IPS DF 4.7 (cell line): ENCODE results near the gene COBL.

Source experiments
- DNase-seq: peaks from one replicate; pipeline ENCODE4 v3.0.0-alpha.2; 2013; ENCODE audit warnings: low spot score; ENCODE audit errors: extremely low read depth

Gene COBL

DNA sequence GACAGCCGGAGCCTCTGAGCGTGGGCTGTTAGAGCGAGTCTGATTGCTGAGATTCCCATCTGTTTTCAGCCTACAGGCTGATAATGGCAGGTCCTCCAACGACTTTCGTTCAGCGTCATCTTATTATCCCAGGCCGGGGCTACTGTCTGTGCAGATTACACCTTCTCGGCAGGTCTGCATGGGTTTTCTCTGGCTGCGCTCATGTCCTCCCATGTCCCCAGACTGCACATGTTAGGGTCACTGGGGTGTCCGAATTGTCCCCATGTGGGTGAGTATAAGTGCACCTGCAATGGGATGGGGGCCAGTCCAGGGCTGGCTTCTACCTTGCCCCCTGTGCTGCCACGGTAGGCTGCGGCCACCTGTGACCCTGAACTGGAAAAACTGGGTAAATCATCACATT, 257.8 kb downstream of the COBL start:
- no peak for DNase-seq

DNA sequence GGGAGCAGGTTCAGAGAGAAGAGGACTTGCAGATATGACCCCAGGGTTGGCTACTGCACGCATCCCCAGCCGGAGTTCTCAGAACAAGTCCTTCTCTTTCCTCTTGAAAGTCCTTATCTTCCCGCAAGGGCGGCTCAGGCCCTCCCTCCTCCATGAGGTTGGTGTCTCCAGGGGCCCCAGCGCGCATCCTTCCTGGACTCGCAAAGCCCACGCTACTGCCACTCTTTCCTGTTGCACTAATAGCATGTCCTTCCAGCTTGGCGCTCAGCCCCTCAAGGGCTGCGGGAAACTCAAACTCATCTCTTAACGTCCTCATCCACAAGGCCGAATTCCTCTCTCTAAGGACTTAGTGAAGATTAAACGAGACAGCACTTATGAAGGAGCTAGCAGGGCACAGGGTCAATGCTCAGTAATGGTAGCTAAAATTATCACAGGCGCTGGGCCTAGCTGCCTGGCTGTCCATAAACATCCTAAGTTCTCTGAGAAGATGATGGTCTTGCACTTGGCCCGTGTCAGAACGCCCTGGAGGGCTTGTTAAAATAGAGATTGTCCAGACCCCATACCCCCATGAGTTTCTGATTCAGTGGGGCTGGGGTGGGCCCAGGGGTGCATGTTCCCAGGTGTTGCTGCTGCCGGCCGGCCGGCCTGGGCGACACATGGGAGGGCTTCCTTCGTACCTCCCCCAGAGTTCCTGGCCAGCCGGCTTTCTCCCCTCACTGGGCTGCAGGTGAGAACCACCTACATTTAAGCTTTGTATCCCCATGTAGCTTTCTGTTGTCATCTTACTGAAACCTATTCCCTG, 261.4 kb downstream of the COBL start:
- no peak for DNase-seq

DNA sequence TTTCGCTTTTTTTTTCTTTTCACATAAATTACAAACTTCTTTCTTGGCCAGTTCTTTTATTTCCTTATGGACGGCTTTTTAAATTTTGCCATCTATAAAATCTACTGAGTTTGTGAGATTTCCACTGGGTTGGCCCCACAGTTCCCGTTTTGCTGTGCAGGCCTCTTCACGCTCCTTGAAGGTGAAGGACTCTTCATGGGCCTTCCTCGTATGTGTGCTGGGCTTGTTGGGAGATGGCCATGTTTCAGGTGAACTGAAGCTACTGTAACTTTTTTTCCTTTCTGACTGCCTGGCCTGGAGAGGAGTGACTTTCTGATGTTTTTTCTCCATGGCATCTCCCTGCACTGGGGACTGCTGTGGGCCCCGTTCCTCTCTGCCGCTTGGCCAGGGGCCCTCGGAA, 262.4 kb downstream of the COBL start:
- no peak for DNase-seq

DNA sequence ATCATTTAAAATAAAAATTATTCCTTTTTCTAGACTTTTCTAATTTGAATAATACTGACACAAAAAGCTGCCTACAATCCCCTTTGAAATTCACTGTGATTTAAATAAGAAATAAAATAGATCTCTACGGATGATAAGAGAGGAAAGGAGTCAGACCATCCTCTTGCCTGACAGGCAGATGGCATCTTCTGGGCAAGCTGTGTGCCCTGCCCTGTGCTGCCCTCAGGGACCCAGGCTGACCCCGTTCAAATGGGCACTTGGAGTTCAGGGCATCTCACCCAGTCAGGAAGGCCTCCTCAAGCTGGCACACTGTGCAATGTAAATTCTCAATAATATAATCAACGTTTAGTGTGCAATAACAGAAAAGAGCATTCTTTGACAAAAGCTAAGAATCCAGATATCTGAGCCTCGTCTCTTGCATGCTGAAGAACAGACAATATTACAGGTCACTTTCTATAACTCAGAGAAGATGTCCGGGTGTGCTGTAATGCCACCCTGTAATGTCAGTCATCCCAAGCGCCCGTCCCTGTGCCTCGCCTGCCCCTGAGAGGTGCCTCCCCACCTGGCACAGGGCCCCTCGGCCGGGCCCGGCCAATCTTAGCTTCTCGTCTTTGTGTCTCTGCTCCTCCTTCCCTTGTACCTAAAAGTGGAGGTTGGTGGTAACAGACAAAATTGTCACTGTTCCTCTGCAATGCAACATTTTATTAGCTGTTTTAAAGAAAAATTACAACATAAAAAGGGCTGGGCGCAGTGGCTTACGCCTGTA, 263.3 kb downstream of the COBL start:
- no peak for DNase-seq

DNA sequence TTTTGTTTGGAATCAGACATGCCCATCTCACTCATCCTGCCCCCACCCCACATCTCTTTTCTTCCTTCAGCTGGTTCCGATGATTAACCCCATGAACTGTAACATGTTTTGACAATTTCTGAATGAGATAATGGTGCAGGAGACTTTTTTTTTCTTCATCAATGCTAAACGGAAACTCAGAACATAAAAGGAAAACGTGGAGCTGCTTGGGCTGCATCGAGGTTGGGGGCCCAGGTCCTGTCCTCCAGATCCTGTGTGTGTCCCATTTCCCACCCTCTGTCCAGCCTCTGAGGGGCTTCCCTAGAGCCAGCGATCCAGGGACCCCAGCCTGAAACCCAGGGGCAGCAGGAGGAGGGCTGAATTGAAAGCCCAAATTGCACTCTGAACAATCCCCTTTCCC, 270.1 kb downstream of the COBL start:
- DNase-seq, result no peak

DNA sequence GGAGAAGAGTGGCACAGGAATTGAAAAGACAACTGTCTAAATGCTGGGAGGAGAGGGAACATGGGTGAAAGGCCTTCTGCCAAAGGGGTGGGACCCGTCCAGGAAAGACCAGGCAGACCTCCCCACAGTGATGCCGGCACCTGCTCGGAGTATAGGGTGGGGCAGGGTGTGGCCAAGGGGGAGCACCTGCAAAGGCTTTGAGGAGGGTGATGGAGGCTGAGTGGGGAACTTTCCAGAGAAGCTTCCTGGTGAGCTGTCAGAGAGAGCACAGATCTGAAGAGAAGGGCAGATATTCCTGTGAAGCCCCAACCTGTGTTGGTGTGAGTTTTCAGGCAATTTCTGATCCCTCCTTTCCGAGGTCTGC, 270.5 kb downstream of the COBL start:
- no peak for DNase-seq

DNA sequence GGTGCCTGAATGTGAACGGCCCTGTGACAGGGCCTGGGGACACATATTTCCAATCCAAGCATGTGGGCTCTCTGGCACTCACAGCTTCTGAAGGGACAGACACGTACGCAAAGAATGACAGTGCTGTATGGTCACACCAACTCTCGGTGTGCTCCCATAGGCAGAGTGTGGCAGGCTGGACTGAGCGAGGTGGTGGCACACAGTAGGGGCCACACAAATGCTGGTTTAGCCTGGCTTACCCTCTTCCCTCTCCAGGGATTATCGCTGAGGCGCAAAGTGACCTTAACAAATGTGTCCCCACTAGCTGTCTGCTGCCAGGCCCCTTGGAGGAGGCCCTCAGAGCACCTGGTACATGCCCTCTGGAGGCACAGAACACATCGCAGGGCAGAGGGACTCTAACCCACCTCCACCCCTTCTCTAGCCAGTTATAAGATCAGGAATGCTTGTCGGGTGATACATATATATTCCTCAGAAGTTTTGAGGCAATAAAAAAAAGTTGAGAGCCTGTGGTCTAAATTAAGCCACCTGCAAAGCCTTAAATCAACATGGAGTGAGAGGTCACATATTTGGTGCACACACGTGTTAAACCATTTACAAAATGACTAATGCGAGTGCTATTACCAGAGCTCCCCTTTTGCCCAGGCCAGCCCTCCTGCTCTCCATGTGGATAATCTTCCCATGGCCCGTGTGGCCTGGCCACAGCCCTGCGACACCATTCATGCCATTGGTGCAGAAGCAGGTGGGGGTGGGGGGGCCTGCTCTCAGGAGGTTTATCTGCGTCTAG, 271.1 kb downstream of the COBL start:
- no peak for DNase-seq

DNA sequence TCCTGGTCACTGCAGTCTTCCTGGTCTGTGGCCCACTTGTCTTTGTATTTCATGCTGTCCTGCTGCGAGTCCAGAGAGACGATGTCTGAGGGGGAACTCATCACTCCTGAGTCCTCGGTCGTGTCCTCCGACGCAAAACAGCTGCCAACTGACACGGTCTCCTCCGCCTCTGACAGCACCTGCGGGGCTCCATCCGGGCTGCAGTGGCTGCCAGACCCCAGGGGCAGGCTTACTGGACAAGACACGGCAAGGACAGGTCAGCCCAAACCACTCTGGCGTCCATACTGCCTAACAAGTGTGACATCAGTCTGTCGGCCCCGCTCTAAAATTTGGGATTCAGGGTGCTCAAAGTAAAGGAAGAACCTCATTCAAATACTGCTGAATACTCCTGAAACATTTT, 273.1 kb downstream of the COBL start:
- DNase-seq, result no peak

DNA sequence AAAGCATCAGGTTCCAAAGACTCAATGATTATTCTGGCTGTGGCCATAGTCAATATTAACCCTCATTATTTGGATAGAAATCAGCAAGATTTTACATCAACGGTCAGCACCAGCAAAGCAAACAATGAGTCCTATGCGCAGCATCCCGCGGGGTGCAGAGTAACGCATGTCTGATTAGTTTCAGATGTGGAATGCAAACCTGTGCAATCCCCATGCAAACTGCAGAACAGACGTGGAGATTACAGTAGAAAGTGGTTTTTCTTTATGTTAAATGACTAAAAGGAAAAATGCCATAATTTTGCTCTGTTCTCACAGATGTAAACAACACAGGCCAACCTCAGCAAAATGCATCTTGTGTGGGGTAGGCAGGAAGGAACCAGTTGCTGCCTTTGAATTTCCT, 275.8 kb downstream of the COBL start:
- no peak for DNase-seq

DNA sequence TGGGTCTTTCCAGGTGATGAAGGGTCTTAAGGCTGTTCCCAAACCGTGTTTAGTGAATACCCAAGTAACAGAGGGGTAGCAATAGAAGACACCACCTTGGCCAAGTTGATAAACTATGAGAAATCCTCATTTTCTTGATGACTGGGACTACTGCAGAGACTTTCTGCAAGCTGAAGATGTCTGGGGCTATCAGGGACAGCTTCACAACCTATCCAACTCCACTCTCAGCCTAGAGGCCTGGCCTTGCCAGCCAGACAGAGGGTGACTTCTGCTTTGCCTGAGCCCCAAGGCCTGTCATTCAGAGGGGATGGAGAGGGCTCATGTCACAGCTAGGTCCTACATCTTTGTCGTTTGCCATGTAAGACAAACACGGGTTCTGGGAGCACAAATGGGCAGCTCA, 278.0 kb downstream of the COBL start:
- DNase-seq, result no peak

DNA sequence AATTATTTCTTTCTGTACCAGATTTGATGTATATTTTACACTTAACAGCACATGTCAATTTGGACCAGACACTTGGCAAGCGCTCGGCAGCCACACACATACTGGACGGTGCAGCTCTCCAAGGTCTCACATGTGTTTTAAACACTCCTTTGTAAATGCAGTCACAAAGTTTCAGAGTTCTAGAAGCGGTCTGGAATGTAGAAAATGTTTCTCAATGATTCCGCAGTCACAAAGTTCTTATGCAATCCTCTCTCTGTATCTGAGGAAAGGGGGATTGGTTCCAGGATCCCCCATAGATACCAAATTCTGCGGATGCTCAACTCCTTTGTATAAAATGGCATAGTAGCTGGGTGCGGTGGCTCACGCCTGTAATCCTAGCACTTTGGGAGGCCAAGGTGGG, 280.9 kb downstream of the COBL start:
- DNase-seq, result no peak

DNA sequence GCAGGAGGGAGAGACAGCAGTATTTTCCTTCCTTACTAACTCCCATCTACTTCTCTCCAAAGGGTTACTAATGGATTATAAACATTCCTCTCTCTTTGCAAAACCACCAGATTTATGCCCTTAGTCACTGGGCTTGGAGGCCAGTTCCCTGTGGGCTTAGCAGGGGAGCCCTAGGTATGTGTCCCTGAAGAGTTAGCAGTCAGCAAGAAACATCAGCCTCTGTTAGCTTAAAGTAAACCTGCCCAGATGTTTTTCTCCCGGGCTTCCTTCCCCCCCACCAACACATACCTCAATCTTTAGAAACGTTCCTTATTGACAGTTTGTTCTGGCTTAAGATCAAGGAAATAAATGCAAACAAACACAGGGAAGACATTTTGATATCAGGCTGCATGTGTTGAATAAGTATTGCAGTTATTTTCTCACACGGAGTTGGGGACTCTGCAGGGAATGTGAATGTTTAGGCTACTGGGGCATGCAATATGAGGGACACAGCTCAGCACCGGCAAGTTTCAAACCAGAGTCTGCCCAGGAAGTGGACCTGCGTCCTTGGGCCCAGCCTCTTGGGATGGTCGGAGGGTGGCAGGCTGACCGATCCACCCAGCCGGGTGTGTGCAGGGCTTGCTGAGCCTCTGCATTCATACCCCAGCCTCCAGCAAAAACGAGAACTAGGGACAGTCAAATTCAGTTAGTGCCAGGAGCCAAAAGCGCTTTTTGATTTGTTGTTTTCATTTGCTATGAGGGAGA, 281.9 kb downstream of the COBL start:
- DNase-seq, result no peak

DNA sequence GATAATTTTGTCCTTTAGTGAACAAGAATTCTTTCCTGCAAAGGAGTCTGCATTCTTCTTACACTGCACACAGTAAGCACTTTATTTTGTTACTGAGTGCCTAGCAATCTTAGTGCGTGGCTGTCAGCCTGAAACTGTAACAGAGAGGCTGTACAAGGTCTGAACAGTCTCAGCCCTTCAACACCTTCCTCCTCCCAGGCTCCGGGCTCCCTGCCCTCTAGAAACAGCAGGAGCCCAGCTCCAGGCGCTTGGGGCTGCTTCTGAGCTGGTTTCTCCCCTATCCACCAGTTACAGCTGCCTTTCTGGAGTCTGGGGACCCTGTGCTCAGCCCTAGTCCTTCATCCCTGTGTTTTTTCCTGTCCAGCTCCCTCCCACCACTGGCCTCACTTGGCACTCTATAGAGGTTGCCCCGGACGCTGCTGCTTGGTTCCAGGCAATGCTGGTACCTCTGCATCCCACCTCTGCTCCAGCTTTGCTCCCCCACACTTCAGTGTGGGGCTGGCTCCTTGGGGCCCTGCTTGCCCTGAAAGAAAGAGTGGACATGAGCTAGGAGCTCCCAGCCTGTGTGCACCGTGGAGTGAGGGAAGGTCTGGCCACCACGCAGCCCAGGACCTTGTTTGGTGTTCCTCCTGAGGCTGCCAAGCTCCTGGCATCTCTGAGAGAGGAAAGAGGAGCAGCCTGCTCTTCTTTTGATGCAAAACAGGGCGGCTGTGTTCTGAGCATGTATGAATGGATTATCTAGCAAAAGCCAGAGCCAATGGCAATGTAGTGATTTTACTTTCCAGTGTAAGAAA, 282.7 kb downstream of the COBL start:
- no peak for DNase-seq

DNA sequence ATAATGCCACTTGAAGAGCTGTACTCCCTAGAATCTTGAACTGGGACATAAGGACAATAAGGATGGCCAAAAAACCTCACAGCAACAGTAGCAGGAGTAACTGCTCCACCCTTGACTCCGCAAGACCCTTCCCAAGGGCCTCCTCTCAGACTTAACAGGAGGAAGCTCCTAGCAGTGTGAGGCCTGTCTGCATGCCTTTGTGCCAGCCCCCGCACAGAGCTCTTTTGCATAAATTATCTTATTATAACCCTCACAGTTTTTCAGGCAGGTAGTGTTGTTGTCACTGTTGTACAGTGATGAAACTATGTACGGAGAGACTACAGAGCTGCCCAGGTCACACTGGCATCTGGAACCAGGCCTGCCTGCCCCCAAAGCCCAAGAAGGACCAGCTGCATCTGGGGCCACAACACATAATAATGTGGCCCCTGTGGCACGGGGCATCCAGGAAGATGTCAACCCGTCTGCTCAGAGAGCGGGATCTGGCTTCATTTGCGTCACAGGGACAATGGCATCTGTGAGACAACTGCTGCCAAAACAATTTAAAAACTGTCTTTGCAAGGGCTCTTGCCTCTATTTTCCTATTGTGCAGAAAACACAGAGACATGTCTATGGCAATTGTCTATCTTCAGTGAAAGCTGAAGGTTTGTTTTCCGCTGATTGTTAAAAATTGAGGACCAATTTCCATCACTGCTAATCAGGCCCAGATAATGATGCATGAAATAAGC, 284.7 kb downstream of the COBL start:
- no peak for DNase-seq

DNA sequence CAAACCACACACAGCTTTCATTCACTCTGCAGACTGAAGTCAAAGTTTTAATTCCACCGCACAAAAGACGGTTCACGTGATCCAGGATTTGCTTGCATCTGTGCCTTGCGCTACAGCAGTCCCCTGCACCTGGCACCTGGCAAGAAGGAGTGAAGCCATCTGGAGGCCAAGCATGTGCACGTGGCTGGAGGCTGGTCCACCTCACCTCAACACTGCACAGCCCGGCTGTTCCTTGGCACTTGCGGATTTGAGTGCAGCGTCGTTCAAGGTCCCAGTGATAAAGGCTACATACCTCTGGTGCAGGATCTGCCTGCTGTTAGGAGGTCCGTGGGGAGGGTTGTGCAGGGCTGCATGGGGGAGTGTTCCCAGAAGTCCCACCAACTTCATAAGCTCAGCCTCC, 285.4 kb downstream of the COBL start:
- DNase-seq, result no peak

DNA sequence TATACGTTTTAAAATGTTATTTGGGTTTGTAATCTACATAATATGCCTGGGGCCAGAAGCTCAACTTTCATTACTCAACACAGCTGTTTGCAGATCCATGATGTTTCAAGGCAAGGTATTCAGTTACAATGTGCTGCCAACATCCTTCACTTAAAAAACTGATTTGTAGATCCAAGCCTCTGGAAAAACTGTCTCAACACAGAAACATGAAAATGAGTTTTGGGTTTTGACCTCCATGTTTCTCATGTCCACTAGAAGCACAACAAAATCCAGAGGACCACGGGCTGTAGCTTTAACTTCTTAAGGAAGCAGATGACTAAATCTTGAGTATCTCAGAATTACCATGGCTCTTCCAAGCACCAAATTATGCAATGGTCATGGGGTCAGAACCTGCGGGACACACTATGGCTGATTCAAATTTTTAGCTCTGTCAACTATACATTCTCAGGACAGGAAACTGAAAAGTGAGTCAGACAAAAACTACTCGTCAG, 286.9 kb downstream of the COBL start:
- no peak for DNase-seq

DNA sequence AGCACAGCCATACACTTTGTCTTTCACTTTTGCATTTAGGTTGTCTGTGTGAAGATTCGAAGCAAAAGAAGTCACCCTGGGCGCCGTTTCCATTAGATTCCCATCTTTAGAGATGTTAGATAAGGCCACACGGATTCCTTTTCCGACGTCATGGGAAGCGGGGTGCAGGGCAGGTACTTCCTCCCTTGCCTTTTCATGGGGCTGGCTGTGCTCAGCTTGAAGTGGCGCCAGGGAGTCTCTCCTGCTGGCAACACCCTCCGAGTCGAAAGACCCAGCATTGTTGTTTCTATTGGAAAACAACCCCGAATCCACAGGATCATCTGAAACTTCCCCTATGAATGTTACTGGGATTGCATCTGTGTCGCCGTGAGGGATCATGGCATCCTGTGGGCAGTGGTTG, 287.5 kb downstream of the COBL start:
- DNase-seq, result no peak

DNA sequence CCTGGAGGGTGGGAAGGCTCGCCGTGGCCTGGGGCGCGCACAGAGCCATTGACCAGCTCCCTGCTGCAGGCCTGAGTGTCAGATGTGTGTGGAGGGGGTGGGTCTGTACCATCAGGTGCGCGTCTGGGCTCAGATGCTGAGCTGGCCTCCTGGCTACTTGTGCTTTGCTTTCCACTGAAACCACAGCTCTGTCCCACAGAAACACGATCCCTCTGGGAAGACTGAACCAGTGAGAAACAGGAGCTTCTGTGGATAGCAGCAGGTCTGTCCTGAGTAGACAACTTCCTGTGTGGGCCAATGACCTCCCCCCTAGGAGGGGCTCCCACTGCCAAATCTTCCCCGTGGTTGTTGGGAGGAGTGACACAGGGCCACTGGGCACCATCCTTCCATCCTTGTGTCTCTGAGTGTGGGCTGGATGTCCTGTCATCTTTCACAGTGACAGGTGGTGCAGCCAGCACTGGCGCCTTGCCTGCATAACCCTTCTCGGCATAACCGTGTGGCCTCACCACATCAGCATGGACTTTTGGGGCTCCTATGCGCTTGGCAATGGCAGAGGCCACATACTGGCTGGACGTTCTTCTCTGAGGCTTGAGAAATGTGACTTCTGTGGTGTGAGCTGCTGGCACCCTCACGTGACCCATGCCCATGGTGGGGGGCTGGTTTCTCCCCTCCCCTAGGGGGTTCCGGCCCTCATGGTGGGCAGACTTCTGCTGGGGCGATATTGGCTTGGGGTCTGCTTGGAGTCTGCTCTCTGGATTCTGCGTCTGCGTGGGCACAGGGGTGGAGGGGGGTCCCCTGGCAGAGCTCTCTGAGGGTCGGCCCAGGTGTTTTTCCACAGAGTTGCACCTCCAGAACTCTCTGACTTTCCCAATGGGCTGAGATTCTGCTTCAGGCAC, 288.4 kb downstream of the COBL start:
- no peak for DNase-seq
